Stomach (tissue), 4 donors: Measurements from ENCODE around the gene ILF2.

Experiments
- EP300 ChIP-seq: sonication (generic); formaldehyde crosslinking; IDR thresholded peaks from one replicate; pipeline ENCODE4 v1.6.1; 2017; ENCODE audit warnings: antibody characterized with exemption
- POLR2A ChIP-seq, 4 donors: fragments of 450-650 bp; IDR thresholded peaks; one replicate each; pipeline ENCODE4 v1.6.1; 2016; ENCODE audit warnings: antibody characterized with exemption in 4 of 4, control low read depth in 2 of 4, mild to moderate bottlenecking in 1 of 4, moderate library complexity in 1 of 4
- TF ChIP-seq, protein P1 (sequence below), 7 experiments: fragments of 450-650 bp in 4 of 7; fragments of 200-600 bp in 3 of 7; sonication (generic) in 3 of 7; IDR thresholded peaks; one replicate each; pipeline ENCODE4 v1.5.1; 2016 to 2019; ENCODE audit warnings: antibody characterized with exemption in 7 of 7, control low read depth in 2 of 7, mild to moderate bottlenecking in 1 of 7

GRCh38 chr1:153698923-153699714 lies 28.3 kb upstream of the ILF2 start:
- TF ChIP-seq, protein P1, sequence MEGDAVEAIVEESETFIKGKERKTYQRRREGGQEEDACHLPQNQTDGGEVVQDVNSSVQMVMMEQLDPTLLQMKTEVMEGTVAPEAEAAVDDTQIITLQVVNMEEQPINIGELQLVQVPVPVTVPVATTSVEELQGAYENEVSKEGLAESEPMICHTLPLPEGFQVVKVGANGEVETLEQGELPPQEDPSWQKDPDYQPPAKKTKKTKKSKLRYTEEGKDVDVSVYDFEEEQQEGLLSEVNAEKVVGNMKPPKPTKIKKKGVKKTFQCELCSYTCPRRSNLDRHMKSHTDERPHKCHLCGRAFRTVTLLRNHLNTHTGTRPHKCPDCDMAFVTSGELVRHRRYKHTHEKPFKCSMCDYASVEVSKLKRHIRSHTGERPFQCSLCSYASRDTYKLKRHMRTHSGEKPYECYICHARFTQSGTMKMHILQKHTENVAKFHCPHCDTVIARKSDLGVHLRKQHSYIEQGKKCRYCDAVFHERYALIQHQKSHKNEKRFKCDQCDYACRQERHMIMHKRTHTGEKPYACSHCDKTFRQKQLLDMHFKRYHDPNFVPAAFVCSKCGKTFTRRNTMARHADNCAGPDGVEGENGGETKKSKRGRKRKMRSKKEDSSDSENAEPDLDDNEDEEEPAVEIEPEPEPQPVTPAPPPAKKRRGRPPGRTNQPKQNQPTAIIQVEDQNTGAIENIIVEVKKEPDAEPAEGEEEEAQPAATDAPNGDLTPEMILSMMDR (IDR thresholded peaks at IDR 0.05): no peak
- no peak for TF ChIP-seq POLR2A (IDR thresholded peaks at IDR 0.05)
- no peak for TF ChIP-seq EP300
